HepG2 (cell line): Measurements from ENCODE around the gene RPL3. TPM values are rescaled to one million over a fixed set of nuclear protein-coding genes. Genes with fewer than 3 reads are reported as not detected.
"Not testable (repeated sequence)": the region's sequence is repeated elsewhere in the genome, so short reads cannot be mapped to it uniquely, and the experiment has no call there.

ENCODE experiments used
- ATAC-seq: fragments of 200-7000 bp; cut with Tn5 transposase; 3 replicates; pipeline ENCODE4 v1.9.1; 2020; ENCODE audit warnings: mild to moderate bottlenecking, moderate library complexity
- BruUV-seq: library from RNA; stranded (reverse); fragments of 400-500 nt; replicated peaks from 2 replicates; lab custom pipeline; 2021; lab: Mats Ljungman, UMichigan
- CTCF ChIA-PET: fragments of 300-600 bp; formaldehyde crosslinking; extraction: SDS; loops from one replicate; lab custom pipeline; 2021; ENCODE audit warnings: low total read pairs, inconsistent platforms, low intra/inter-chr PET ratio; lab: Yijun Ruan, JAX
- POLR2A ChIA-PET: fragments of 350-600 bp; sonication (Branson Sonifier 250); formaldehyde crosslinking; loops from one replicate; lab custom pipeline; 2020; ENCODE audit warnings: antibody characterized with exemption, inconsistent platforms; lab: Yijun Ruan, JAX
- DNase-seq: peaks from one replicate; pipeline ENCODE4 v3.0.0-alpha.2; 2015; ENCODE audit warnings: low spot score
- FAIRE-seq: peaks from 3 replicates; lab custom pipeline; 2011; peaks lifted over from hg19 to GRCh38; lab: Jason Lieb, UNC
- H2AFZ ChIP-seq: one replicate; pipeline ENCODE4 v1.6.1; 2011; ENCODE audit warnings: low read length, inconsistent platforms
- H3K27ac ChIP-seq: fragments of 300-600 bp; 3 replicates; pipeline ENCODE4 v1.8.0; 2011; ENCODE audit warnings: mixed run types, mild to moderate bottlenecking, mixed read lengths, low read length, inconsistent platforms; ENCODE audit not compliant: insufficient read depth; ENCODE audit errors: extremely low read length
- H3K27me3 ChIP-seq, 2 experiments: fragments of 200-600 bp in 1 of 2; 2 replicates in 1 of 2; 3 replicates in 1 of 2; pipeline versions ENCODE4 v1.6.0 to v1.8.0; 2011; ENCODE audit warnings: low read length in 2 of 2, mild to moderate bottlenecking in 2 of 2, moderate library complexity in 2 of 2, inconsistent platforms in 1 of 2; ENCODE audit not compliant: insufficient read depth in 2 of 2, control insufficient read depth in 1 of 2
- H3K36me3 ChIP-seq, 2 experiments: fragments of 200-600 bp in 1 of 2; replicated peaks in 1 of 2; 2 replicates in 1 of 2; 3 replicates in 1 of 2; pipeline versions ENCODE4 v1.5.1 to v1.8.0; 2011; ENCODE audit warnings: low read length in 2 of 2, inconsistent platforms in 1 of 2; ENCODE audit not compliant: insufficient read depth in 2 of 2, control insufficient read depth in 1 of 2
- H3K4me1 ChIP-seq: 2 replicates; pipeline ENCODE4 v1.5.1; 2012; ENCODE audit warnings: low read length, inconsistent platforms; ENCODE audit not compliant: insufficient read depth
- H3K4me2 ChIP-seq: 2 replicates; pipeline ENCODE4 v1.6.0; 2011; ENCODE audit warnings: low read depth, low read length, inconsistent platforms
- H3K4me3 ChIP-seq, 3 experiments: fragments of 200-600 bp in 1 of 3; sonication (generic), shearing (Covaris generic) in 1 of 3; replicated peaks in 1 of 3; 2 replicates each; pipeline ENCODE4 v1.5.1; 2011 to 2016; ENCODE audit warnings: low read length in 3 of 3, inconsistent platforms in 2 of 3, low read depth in 2 of 3, mild to moderate bottlenecking in 2 of 3, control low read depth in 1 of 3, mixed read lengths in 1 of 3; ENCODE audit not compliant: insufficient read depth in 1 of 3
- H3K79me2 ChIP-seq: one replicate; pipeline ENCODE4 v1.6.1; 2011; ENCODE audit warnings: low read length, inconsistent platforms; ENCODE audit not compliant: insufficient read depth
- H3K9ac ChIP-seq: 2 replicates; pipeline ENCODE4 v1.6.0; 2011; ENCODE audit warnings: mild to moderate bottlenecking, low read depth, low read length, inconsistent platforms; ENCODE audit not compliant: insufficient read depth
- H3K9me3 ChIP-seq: 2 replicates; pipeline ENCODE4 v1.5.1; 2012; ENCODE audit warnings: mild to moderate bottlenecking, low read length
- H4K20me1 ChIP-seq: 2 replicates; pipeline ENCODE4 v1.6.0; 2011; ENCODE audit warnings: inconsistent platforms, mild to moderate bottlenecking, low read length, moderate library complexity; ENCODE audit not compliant: insufficient read depth
- CBX5 ChIP-seq: sonication (generic); formaldehyde crosslinking; IDR thresholded peaks from 2 replicates; pipeline ENCODE4 v1.4.0; 2020; ENCODE audit warnings: missing genetic modification reagents, borderline replicate concordance
- WGBS: methylation state at CpG from one replicate; pipeline ENCODE4 v1.1.6; 2017; ENCODE audit warnings: low lambda C conversion rate; 5-methylcytosine and 5-hydroxymethylcytosine counted together
- in situ Hi-C: cut with HindIII; loops from 2 replicates; pipeline ENCODE4 v1.10.0; 2017; ENCODE audit warnings: low pct_unique_long_range_greater_than_20kb; ENCODE audit not compliant: extremely low pct_ligation_motif_present
- intact Hi-C: fragments of 100-400 bp; cut with micrococcal nuclease; formaldehyde crosslinking; loops from one replicate; pipeline ENCODE4 v1.10.0; 2022; ENCODE audit not compliant: unreplicated experiment
- polyA plus RNA-seq, 8 experiments: library from polyadenylated mRNA; depleted of rRNA in 3 of 8; stranded (reverse) in 7 of 8; unstranded in 1 of 8; fragments of >200 nt; fragmentation: Illumina TruSeq in 4 of 8; extraction: Trizol in 4 of 8; gene quantifications; 2 replicates each; pipeline versions ENCODE4 v1.2.1 to v1.2.3, GENCODE V29; 2011 to 2016; ENCODE audit warnings: low read depth in 4 of 8, missing spikeins in 1 of 8, mixed read lengths in 1 of 8; ENCODE audit not compliant: insufficient read depth in 1 of 8
- total RNA-seq, 5 experiments: library from RNA; depleted of rRNA; stranded (reverse); fragments of >200 nt; fragmentation: Illumina TruSeq; extraction: Trizol; gene quantifications; 2 replicates each; pipeline ENCODE4 v1.2.3, GENCODE V29; 2016; ENCODE audit warnings: low read depth in 1 of 5
- TF ChIP-seq, protein P1 (sequence below): sonication (generic); formaldehyde crosslinking; IDR thresholded peaks from 2 replicates; pipeline ENCODE4 v1.5.0; 2020; ENCODE audit warnings: mild to moderate bottlenecking, missing genetic modification reagents

Gene RPL3
- total and polyA plus RNA-seq, 2 of the 13 experiments (the other 11 are each of a cell fraction or from before 2014, with no cell fraction given) = 1,051 to 3,279 TPM

DNA sequence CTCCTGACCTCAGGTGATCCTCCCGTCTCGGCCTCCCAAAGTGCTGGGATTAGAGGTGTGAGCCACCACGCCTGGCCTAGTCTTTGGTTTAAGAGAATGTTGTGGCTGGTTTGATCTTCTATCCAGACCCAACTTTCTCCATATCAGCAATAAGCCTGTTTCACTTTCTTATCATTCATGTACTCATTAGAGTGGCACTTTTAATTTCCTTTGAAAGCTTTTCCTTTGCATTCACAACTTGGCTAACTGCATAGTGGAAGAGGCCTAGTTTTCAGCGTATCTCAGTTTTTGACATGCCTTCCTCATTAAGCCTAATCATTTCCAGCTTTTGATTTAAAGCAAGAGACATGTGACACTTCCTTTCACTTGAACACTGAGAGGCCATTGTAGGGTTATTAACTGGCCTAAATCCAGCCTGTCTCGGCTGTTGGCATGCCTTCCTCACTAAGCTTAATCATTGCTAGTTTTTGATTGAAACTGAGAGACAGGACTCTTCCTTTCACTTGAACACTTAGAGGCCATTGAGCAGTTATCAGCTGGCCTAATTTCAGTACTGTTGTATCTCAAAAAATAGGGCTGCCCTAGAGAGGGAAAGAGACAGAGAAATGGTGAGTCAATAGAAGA lies 13.1 kb upstream of the RPL3 start:
- Histone ChIP-seq H3K27me3 (0 out of 5 replicates have a peak, but pooled peaks cover 0 to 2% of the 10 kb centered on the region in 2 experiments), H3K4me3 (no peak overlapping the region), H3K9ac (no peak overlapping the region), H3K4me2 (peak overlapping the region; percentile 20; the same call in 1 of the 2 replicates), H4K20me1 (no peaks in the 10 kb centered on the region), H3K79me2 (no peaks in the 10 kb centered on the region), H3K36me3 (no peaks in the 10 kb centered on the region), H3K9me3 (no peaks in the 10 kb centered on the region), H2AFZ (no peak overlapping the region), H3K27ac (no peak overlapping the region), H3K4me1 (peaks cover 31% of the 10 kb centered on the region)
- ChIA-PET POLR2A (interaction anchor here (4.9 kb wide), 1 partner anchor 14 kb away, joined by 67 read pairs; the partner anchor contains the start of gene RPL3), CTCF (no interaction called here)
- FAIRE-seq (peak; percentile 40), ATAC-seq (peak; percentile 29; the same call in 1 of the 3 replicates), DNase-seq (no peak)
- intact Hi-C loops (no loop called here), in situ Hi-C loops (no loop called here)
- no peak for TF ChIP-seq CBX5 (CRISPR knock-in tag)
- TF ChIP-seq, protein P1, sequence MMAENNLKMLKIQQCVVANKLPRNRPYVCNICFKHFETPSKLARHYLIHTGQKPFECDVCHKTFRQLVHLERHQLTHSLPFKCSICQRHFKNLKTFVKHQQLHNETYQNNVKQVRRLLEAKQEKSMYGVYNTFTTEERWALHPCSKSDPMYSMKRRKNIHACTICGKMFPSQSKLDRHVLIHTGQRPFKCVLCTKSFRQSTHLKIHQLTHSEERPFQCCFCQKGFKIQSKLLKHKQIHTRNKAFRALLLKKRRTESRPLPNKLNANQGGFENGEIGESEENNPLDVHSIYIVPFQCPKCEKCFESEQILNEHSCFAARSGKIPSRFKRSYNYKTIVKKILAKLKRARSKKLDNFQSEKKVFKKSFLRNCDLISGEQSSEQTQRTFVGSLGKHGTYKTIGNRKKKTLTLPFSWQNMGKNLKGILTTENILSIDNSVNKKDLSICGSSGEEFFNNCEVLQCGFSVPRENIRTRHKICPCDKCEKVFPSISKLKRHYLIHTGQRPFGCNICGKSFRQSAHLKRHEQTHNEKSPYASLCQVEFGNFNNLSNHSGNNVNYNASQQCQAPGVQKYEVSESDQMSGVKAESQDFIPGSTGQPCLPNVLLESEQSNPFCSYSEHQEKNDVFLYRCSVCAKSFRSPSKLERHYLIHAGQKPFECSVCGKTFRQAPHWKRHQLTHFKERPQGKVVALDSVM = peak; percentile 44; the same call in 1 of the 2 replicates
- no TSS peak for BruUV-seq
- 22% methylated on average over 5 of the region's 5 CpGs for WGBS

DNA sequence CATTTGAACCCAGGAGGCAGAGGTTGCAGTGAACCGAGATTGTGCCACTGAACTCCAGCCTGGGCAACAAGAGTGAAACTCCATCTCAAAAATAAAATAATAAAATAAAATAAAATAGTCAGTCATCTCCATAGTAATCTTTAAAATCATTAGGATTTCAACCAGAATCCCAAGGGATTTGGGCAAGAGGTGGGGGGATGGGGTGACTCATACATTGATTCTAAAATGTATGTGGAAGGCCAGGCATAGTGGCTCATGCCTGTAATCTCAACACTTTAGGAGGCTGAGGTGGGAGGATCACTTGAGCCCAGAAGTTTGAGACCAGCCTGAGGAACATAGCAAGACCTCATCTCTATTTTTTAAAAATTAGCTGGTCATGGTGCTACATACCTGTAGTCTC lies 11.1 kb upstream of the RPL3 start:
- DNase-seq, intact Hi-C loops, H3K9ac ChIP-seq, CTCF ChIA-PET, H3K79me2 ChIP-seq, H3K9me3 ChIP-seq, H3K4me2 ChIP-seq, in situ Hi-C loops, ATAC-seq, FAIRE-seq, H4K20me1 ChIP-seq, H3K27ac ChIP-seq, BruUV-seq, H2AFZ ChIP-seq, H3K4me3 ChIP-seq, H3K36me3 ChIP-seq: not testable (repeated sequence)
- POLR2A ChIA-PET = interaction anchor here (3.9 to 4.9 kb wide), 2 partner anchors 12 kb away, joined by 18 to 67 read pairs; partner anchors contain the start of gene RPL3
- H3K4me1 ChIP-seq = peaks cover 31% of the 10 kb centered on the region
- WGBS = 91% methylated on average over 1 of the region's 1 CpG
- peaks cover 0 to 12% of the 10 kb centered on the region in 2 experiments; a peak in 2 of 5 replicates for H3K27me3 ChIP-seq
